Mesenchymal stem cell (in vitro differentiated cells and primary cell): ENCODE measurements around the gene DYNC2I2.
"Not testable (repeated sequence)": the region's sequence is repeated elsewhere in the genome, so short reads cannot be mapped to it uniquely, and the experiment has no call there.

ENCODE experiments used
- DNase-seq: peaks from one replicate; pipeline ENCODE4 v3.0.0-alpha.2; 2013
- H2AFZ ChIP-seq: one replicate; pipeline ENCODE4 v1.6.1; 2013; ENCODE audit warnings: low read depth, mild to moderate bottlenecking, control low read depth, inconsistent platforms, low read length, moderate library complexity
- H2AK5ac ChIP-seq: 2 replicates; pipeline ENCODE4 v1.6.1; 2013; ENCODE audit warnings: low read length, moderate library complexity, mild to moderate bottlenecking, inconsistent platforms; ENCODE audit not compliant: severe bottlenecking
- H2BK120ac ChIP-seq: one replicate; pipeline ENCODE4 v1.6.1; 2013; ENCODE audit warnings: low read depth, mild to moderate bottlenecking, inconsistent platforms, low read length, moderate library complexity
- H2BK12ac ChIP-seq, 2 experiments: one replicate each; pipeline ENCODE4 v1.6.1; 2013; ENCODE audit warnings: inconsistent platforms in 2 of 2, low read length in 2 of 2, mild to moderate bottlenecking in 2 of 2, moderate library complexity in 2 of 2, control low read depth in 1 of 2
- H2BK15ac ChIP-seq: one replicate; pipeline ENCODE4 v1.6.1; 2013; ENCODE audit warnings: mild to moderate bottlenecking, low read depth, inconsistent platforms; ENCODE audit not compliant: poor library complexity, severe bottlenecking
- H2BK5ac ChIP-seq: 2 replicates; pipeline ENCODE4 v1.6.1; 2013; ENCODE audit warnings: low read depth, mild to moderate bottlenecking, low read length, control low read depth, inconsistent platforms; ENCODE audit not compliant: poor library complexity, severe bottlenecking
- H3K14ac ChIP-seq, 2 experiments: one replicate each; pipeline ENCODE4 v1.6.1; 2013; ENCODE audit warnings: inconsistent platforms in 2 of 2, low read length in 2 of 2, control low read depth in 1 of 2, mild to moderate bottlenecking in 1 of 2, moderate library complexity in 1 of 2
- H3K18ac ChIP-seq, 2 experiments: one replicate each; pipeline ENCODE4 v1.6.1; 2013; ENCODE audit warnings: inconsistent platforms in 2 of 2, low read length in 2 of 2, control low read depth in 1 of 2, low read depth in 1 of 2, mild to moderate bottlenecking in 1 of 2
- H3K23ac ChIP-seq, 2 experiments: one replicate each; pipeline ENCODE4 v1.6.1; 2013; ENCODE audit warnings: inconsistent platforms in 2 of 2, low read length in 2 of 2, mild to moderate bottlenecking in 2 of 2, moderate library complexity in 2 of 2, control low read depth in 1 of 2
- H3K27ac ChIP-seq: 2 replicates; pipeline ENCODE4 v1.5.1; 2013; ENCODE audit warnings: mild to moderate bottlenecking, moderate library complexity, low read length, control low read depth, inconsistent platforms; ENCODE audit not compliant: poor library complexity, severe bottlenecking
- H3K27me3 ChIP-seq, 2 experiments: 2 replicates each; pipeline versions ENCODE4 v1.6.1 to v1.7.0; 2013; ENCODE audit warnings: low read length in 2 of 2, mild to moderate bottlenecking in 2 of 2, moderate library complexity in 2 of 2, control low read depth in 1 of 2, inconsistent platforms in 1 of 2; ENCODE audit not compliant: control insufficient read depth in 1 of 2, insufficient read depth in 1 of 2
- H3K36me3 ChIP-seq, 2 experiments: 2 replicates each; pipeline versions ENCODE4 v1.6.1 to v1.7.0; 2013; ENCODE audit warnings: low read length in 2 of 2, control low read depth in 1 of 2, inconsistent platforms in 1 of 2, low read depth in 1 of 2, mild to moderate bottlenecking in 1 of 2; ENCODE audit not compliant: insufficient read depth in 2 of 2, control insufficient read depth in 1 of 2
- H3K4ac ChIP-seq, 2 experiments: one replicate each; pipeline ENCODE4 v1.6.1; 2013; ENCODE audit warnings: inconsistent platforms in 2 of 2, low read length in 2 of 2, mild to moderate bottlenecking in 2 of 2, moderate library complexity in 2 of 2, control low read depth in 1 of 2, low read depth in 1 of 2
- H3K4me1 ChIP-seq: 2 replicates; pipeline ENCODE4 v1.6.1; 2013; ENCODE audit warnings: low read depth, low read length, control low read depth; ENCODE audit not compliant: control insufficient read depth, insufficient read depth
- H3K4me2 ChIP-seq: 2 replicates; pipeline ENCODE4 v1.6.1; 2013; ENCODE audit warnings: low read length, mild to moderate bottlenecking, inconsistent platforms; ENCODE audit not compliant: poor library complexity, severe bottlenecking
- H3K4me3 ChIP-seq, 2 experiments: 2 replicates each; pipeline versions ENCODE4 v1.5.1 to v1.7.0; 2013; ENCODE audit warnings: low read length in 2 of 2, mild to moderate bottlenecking in 2 of 2, control low read depth in 1 of 2, low read depth in 1 of 2; ENCODE audit not compliant: insufficient read depth in 1 of 2
- H3K79me1 ChIP-seq: replicated peaks from 2 replicates; pipeline ENCODE4 v1.6.1; 2013; ENCODE audit warnings: mild to moderate bottlenecking, control low read depth, low read length, inconsistent platforms; ENCODE audit not compliant: poor library complexity, severe bottlenecking
- H3K9ac ChIP-seq: 2 replicates; pipeline ENCODE4 v1.7.0; 2013; ENCODE audit warnings: mild to moderate bottlenecking, low read length, moderate library complexity
- H3K9me3 ChIP-seq: 2 replicates; pipeline ENCODE4 v1.7.0; 2013; ENCODE audit warnings: mild to moderate bottlenecking, low read length; ENCODE audit not compliant: control insufficient read depth
- H4K8ac ChIP-seq: one replicate; pipeline ENCODE4 v1.6.1; 2013; ENCODE audit warnings: inconsistent platforms, mild to moderate bottlenecking, low read length, moderate library complexity
- H4K91ac ChIP-seq: one replicate; pipeline ENCODE4 v1.6.1; 2013; ENCODE audit warnings: mild to moderate bottlenecking, low read length, inconsistent platforms
- WGBS: methylation state at CpG from one replicate; pipeline ENCODE4 v1.1.7; 2013; ENCODE audit warnings: mixed read lengths; 5-methylcytosine and 5-hydroxymethylcytosine counted together

Gene DYNC2I2

GRCh38 chr9:128693738-128694137 lies 37.1 kb upstream of the DYNC2I2 start:
- H3K27me3 ChIP-seq, H3K27ac ChIP-seq, H3K9ac ChIP-seq, DNase-seq, H2BK12ac ChIP-seq, H2BK120ac ChIP-seq, H3K18ac ChIP-seq, H3K4ac ChIP-seq, H2BK15ac ChIP-seq, H3K79me1 ChIP-seq, H3K9me3 ChIP-seq, H4K91ac ChIP-seq, H3K4me2 ChIP-seq, H2AFZ ChIP-seq, H3K14ac ChIP-seq, H2BK5ac ChIP-seq, H3K4me1 ChIP-seq, H2AK5ac ChIP-seq, H3K4me3 ChIP-seq, H3K23ac ChIP-seq, H4K8ac ChIP-seq: not testable (repeated sequence)
- WGBS: 95% methylated on average over 3 of the region's 3 CpGs
- peaks cover 7 to 56% of the 10 kb centered on the region in 2 experiments for H3K36me3 ChIP-seq

GRCh38 chr9:128690684-128691034 lies 34.0 kb upstream of the DYNC2I2 start:
- Histone ChIP-seq H3K4me2 (peak overlapping the region; percentile 95), H2BK120ac (no peak overlapping the region), H3K27me3 (no peaks in the 10 kb centered on the region), H3K23ac (peak overlapping the region in 1 of 2 experiments; percentile 9), H3K9me3 (no peaks in the 10 kb centered on the region), H3K4me1 (peaks cover 13% of the 10 kb centered on the region), H3K4ac (no peak overlapping the region), H3K4me3 (peak overlapping the region; percentile 90 to 91), H2BK5ac (no peak overlapping the region), H2AK5ac (no peak overlapping the region), H3K14ac (peak overlapping the region in 1 of 2 experiments; percentile 97), H2BK12ac (no peak overlapping the region), H4K8ac (no peak overlapping the region), H3K9ac (peak overlapping the region; percentile 90), H3K79me1 (peaks cover 8% of the 10 kb centered on the region), H3K18ac (peak overlapping the region in 1 of 2 experiments; percentile 78), H4K91ac (no peak overlapping the region), H2BK15ac (no peak overlapping the region), H3K27ac (peak overlapping the region; percentile 27), H2AFZ (no peak overlapping the region), H3K36me3 (peaks cover 4 to 37% of the 10 kb centered on the region in 2 experiments)
- WGBS: 21% methylated on average over 5 of the region's 5 CpGs
- DNase-seq: no peak

GRCh38 chr9:128689820-128690683 lies 33.4 kb upstream of the DYNC2I2 start:
- Histone ChIP-seq H4K8ac (no peak overlapping the region), H2BK12ac (no peak overlapping the region), H3K4me3 (peak overlapping the region; percentile 90 to 91), H3K18ac (peak overlapping the region; percentile 77 to 78), H3K4me2 (peak overlapping the region; percentile 95), H3K4me1 (peaks cover 17% of the 10 kb centered on the region), H2BK120ac (peak overlapping the region; percentile 74), H4K91ac (peak overlapping the region; percentile 59), H3K14ac (peak overlapping the region in 1 of 2 experiments; percentile 97), H3K79me1 (peaks cover 8% of the 10 kb centered on the region), H3K27me3 (no peaks in the 10 kb centered on the region), H2BK5ac (peak overlapping the region; percentile 76), H3K36me3 (peaks cover 4 to 33% of the 10 kb centered on the region in 2 experiments), H3K9me3 (no peaks in the 10 kb centered on the region), H2AFZ (no peak overlapping the region), H3K4ac (peak overlapping the region in 1 of 2 experiments; percentile 96), H2BK15ac (no peak overlapping the region), H3K23ac (peak overlapping the region in 1 of 2 experiments; percentile 9), H3K27ac (peak overlapping the region; percentile 27), H2AK5ac (peak overlapping the region; percentile 70), H3K9ac (peak overlapping the region; percentile 90)
- DNase-seq: peak; percentile 63
- WGBS: under 1% methylated on average over 55 of the region's 83 CpGs

GRCh38 chr9:128689293-128689774 lies 32.7 kb upstream of the DYNC2I2 start:
- Histone ChIP-seq H2BK12ac (no peak overlapping the region), H2BK5ac (peak overlapping the region; percentile 94), H3K4me3 (peak overlapping the region; percentile 55 to 90), H2BK15ac (peak overlapping the region; percentile 95), H3K23ac (no peak overlapping the region), H3K18ac (peak overlapping the region; percentile 82 to 94), H2AFZ (no peak overlapping the region), H4K8ac (peak overlapping the region; percentile 64), H3K79me1 (peaks cover 8% of the 10 kb centered on the region), H3K27ac (peak overlapping the region; percentile 74), H3K36me3 (peaks cover 4 to 30% of the 10 kb centered on the region in 2 experiments), H2BK120ac (peak overlapping the region; percentile 74), H3K4ac (peak overlapping the region in 1 of 2 experiments; percentile 83), H4K91ac (peak overlapping the region; percentile 40), H3K9ac (peak overlapping the region; percentile 66), H3K14ac (peak overlapping the region in 1 of 2 experiments; percentile 98), H3K27me3 (no peaks in the 10 kb centered on the region), H3K9me3 (no peaks in the 10 kb centered on the region), H2AK5ac (no peak overlapping the region), H3K4me1 (peaks cover 24% of the 10 kb centered on the region), H3K4me2 (no peak overlapping the region)
- DNase-seq: peak; percentile 62
- under 1% methylated on average over 27 of the region's 80 CpGs for WGBS
